Peyer's patch (tissue), 4 donors: ENCODE results near the gene MYO9B. TPM values are rescaled to one million over a fixed set of nuclear protein-coding genes. Genes with fewer than 3 reads are reported as not detected.
A peak's percentile ranks its signal among the peaks of the same experiment; 100 is the strongest.

ENCODE experiments used
- DNase-seq, 3 donors: peaks; one replicate each; pipeline ENCODE4 v3.0.0-alpha.2; 2017 to 2019
- H3K27ac ChIP-seq, 4 donors: fragments of 200-600 bp; sonication (generic); one replicate each; pipeline ENCODE4 v1.5.1; 2016 to 2019
- H3K27me3 ChIP-seq, 2 donors: fragments of 200-600 bp; sonication (generic); one replicate each; pipeline ENCODE4 v1.5.1; 2019
- H3K36me3 ChIP-seq, 3 donors: fragments of 200-600 bp; sonication (generic); one replicate each; pipeline ENCODE4 v1.5.1; 2016 to 2019
- H3K4me1 ChIP-seq, 4 donors: fragments of 200-600 bp; sonication (generic); one replicate each; pipeline ENCODE4 v1.5.1; 2016 to 2019
- H3K4me3 ChIP-seq, 4 donors: fragments of 200-600 bp; sonication (generic); 1 replicate in 3 of 4; 2 replicates in 1 of 4; pipeline ENCODE4 v1.5.1; 2016 to 2019; ENCODE audit warnings: mild to moderate bottlenecking in 1 of 4
- H3K9me3 ChIP-seq, 4 donors: fragments of 200-600 bp; sonication (generic); one replicate each; pipeline ENCODE4 v1.5.1; 2016 to 2019; ENCODE audit warnings: mild to moderate bottlenecking in 1 of 4
- CTCF ChIP-seq, 6 experiments: fragments of 450-650 bp in 4 of 6; fragments of 200-600 bp in 2 of 6; sonication (generic) in 1 of 6; IDR thresholded peaks; one replicate each; pipeline ENCODE4 v1.5.1; 2017 to 2019; ENCODE audit warnings: antibody characterized with exemption in 6 of 6, mild to moderate bottlenecking in 3 of 6, moderate library complexity in 1 of 6
- POLR2A ChIP-seq, 2 donors: fragments of 450-650 bp; IDR thresholded peaks; one replicate each; pipeline ENCODE4 v1.5.1; 2017; ENCODE audit warnings: antibody characterized with exemption in 2 of 2, mild to moderate bottlenecking in 2 of 2, moderate library complexity in 2 of 2
- total RNA-seq, 4 donors: library from RNA; depleted of rRNA; stranded (reverse); fragments of >200 nt; gene quantifications; one replicate each; pipeline ENCODE4 v1.1.0, GENCODE V29; 2016

MYO9B gene
- total RNA-seq, 4 donors from 2014 or later = 65.3 to 578 (median 143) TPM

- Histone ChIP-seq H3K9me3 (no peaks in the 10 kb centered on the region), H3K27ac (peak overlapping the region in 2 of 4 donors; percentile 37 to 73), H3K36me3 (no peaks in the 10 kb centered on the region), H3K4me1 (no peaks in the 10 kb centered on the region), H3K27me3 (no peaks in the 10 kb centered on the region), H3K4me3 (no peak overlapping the region)
- DNase-seq = no peak
- TF ChIP-seq POLR2A (IDR thresholded peaks at IDR 0.05) (no peak), CTCF (IDR thresholded peaks at IDR 0.05) (no peak)
Measured at GRCh38 chr19:17041976-17042375, 33.6 kb upstream of the MYO9B start.

- TF ChIP-seq POLR2A (IDR thresholded peaks at IDR 0.05) (no peak), CTCF (IDR thresholded peaks at IDR 0.05) (no peak)
- Histone ChIP-seq H3K36me3 (no peaks in the 10 kb centered on the region), H3K4me1 (no peaks in the 10 kb centered on the region), H3K27ac (no peak overlapping the region), H3K9me3 (no peaks in the 10 kb centered on the region), H3K4me3 (no peak overlapping the region), H3K27me3 (no peaks in the 10 kb centered on the region)
- no peak for DNase-seq
Measured at GRCh38 chr19:17043744-17044143, 31.8 kb upstream of the MYO9B start.

- TF ChIP-seq CTCF (IDR thresholded peaks at IDR 0.05) = no peak
- no peak for TF ChIP-seq POLR2A (IDR thresholded peaks at IDR 0.05)
- no peak for DNase-seq
- Histone ChIP-seq H3K36me3 (peaks cover 0 to 23% (median 0%) of the 10 kb centered on the region in 3 donors), H3K9me3 (no peaks in the 10 kb centered on the region), H3K27me3 (no peaks in the 10 kb centered on the region), H3K27ac (no peak overlapping the region), H3K4me3 (no peak overlapping the region), H3K4me1 (no peaks in the 10 kb centered on the region)
Measured at GRCh38 chr19:17045907-17046502, 29.6 kb upstream of the MYO9B start.

- Histone ChIP-seq H3K27ac (no peak overlapping the region), H3K4me3 (no peak overlapping the region), H3K4me1 (no peaks in the 10 kb centered on the region), H3K9me3 (no peaks in the 10 kb centered on the region), H3K36me3 (peaks cover 0 to 47% (median 0%) of the 10 kb centered on the region in 3 donors), H3K27me3 (no peaks in the 10 kb centered on the region)
- TF ChIP-seq POLR2A (IDR thresholded peaks at IDR 0.05) = no peak
- no peak for TF ChIP-seq CTCF (IDR thresholded peaks at IDR 0.05)
- DNase-seq = no peak
Measured at GRCh38 chr19:17048885-17049453, 26.6 kb upstream of the MYO9B start.

GRCh38 chr19:17049711-17050280, 25.8 kb upstream of the MYO9B start:
- TF ChIP-seq CTCF (IDR thresholded peaks at IDR 0.05) (no peak), POLR2A (IDR thresholded peaks at IDR 0.05) (no peak)
- H3K4me3 ChIP-seq = no peak overlapping the region
- H3K27me3 ChIP-seq = no peaks in the 10 kb centered on the region
- DNase-seq = no peak
- H3K4me1 ChIP-seq = no peaks in the 10 kb centered on the region
- H3K27ac ChIP-seq = no peak overlapping the region
- no peaks in the 10 kb centered on the region for H3K9me3 ChIP-seq
- H3K36me3 ChIP-seq = peaks cover 0 to 56% (median 0%) of the 10 kb centered on the region in 3 donors
